Peyer's patch (tissue), 4 donors: ENCODE results near the gene HSPB2.

ENCODE experiments used
- POLR2A ChIP-seq, 2 donors: fragments of 450-650 bp; IDR thresholded peaks; one replicate each; pipeline ENCODE4 v1.5.1; 2017; ENCODE audit warnings: antibody characterized with exemption in 2 of 2, mild to moderate bottlenecking in 2 of 2, moderate library complexity in 2 of 2
- TF ChIP-seq, protein P1 (sequence below), 6 experiments: fragments of 450-650 bp in 4 of 6; fragments of 200-600 bp in 2 of 6; sonication (generic) in 1 of 6; IDR thresholded peaks; one replicate each; pipeline ENCODE4 v1.5.1; 2017 to 2019; ENCODE audit warnings: antibody characterized with exemption in 6 of 6, mild to moderate bottlenecking in 3 of 6, moderate library complexity in 1 of 6

- TF ChIP-seq, protein P1, sequence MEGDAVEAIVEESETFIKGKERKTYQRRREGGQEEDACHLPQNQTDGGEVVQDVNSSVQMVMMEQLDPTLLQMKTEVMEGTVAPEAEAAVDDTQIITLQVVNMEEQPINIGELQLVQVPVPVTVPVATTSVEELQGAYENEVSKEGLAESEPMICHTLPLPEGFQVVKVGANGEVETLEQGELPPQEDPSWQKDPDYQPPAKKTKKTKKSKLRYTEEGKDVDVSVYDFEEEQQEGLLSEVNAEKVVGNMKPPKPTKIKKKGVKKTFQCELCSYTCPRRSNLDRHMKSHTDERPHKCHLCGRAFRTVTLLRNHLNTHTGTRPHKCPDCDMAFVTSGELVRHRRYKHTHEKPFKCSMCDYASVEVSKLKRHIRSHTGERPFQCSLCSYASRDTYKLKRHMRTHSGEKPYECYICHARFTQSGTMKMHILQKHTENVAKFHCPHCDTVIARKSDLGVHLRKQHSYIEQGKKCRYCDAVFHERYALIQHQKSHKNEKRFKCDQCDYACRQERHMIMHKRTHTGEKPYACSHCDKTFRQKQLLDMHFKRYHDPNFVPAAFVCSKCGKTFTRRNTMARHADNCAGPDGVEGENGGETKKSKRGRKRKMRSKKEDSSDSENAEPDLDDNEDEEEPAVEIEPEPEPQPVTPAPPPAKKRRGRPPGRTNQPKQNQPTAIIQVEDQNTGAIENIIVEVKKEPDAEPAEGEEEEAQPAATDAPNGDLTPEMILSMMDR (IDR thresholded peaks at IDR 0.05), result no peak
- TF ChIP-seq POLR2A (IDR thresholded peaks at IDR 0.05), result no peak
These were observed 42.0 kb upstream of the HSPB2 start for GRCh38 chr11:111870522-111870885.
